Small intestine (tissue), 7 donors: ENCODE results near the gene PDE6C. TPM values are rescaled to one million over a fixed set of nuclear protein-coding genes. Genes with fewer than 3 reads are reported as not detected.

ENCODE experiments used
- DNase-seq, 2 donors: peaks; one replicate each; pipeline versions ENCODE4 v3.0.0 to v3.0.0-alpha.2; 2013
- FAIRE-seq: peaks from 2 replicates; lab custom pipeline; 2012; peaks lifted over from hg19 to GRCh38; lab: Jason Lieb, UNC
- H3K27ac ChIP-seq, 3 donors: one replicate each; pipeline ENCODE4 v1.5.1; 2013; ENCODE audit warnings: low read length in 2 of 3, mild to moderate bottlenecking in 2 of 3, control low read depth in 1 of 3, inconsistent platforms in 1 of 3, low read depth in 1 of 3, moderate library complexity in 1 of 3
- H3K27me3 ChIP-seq, 3 donors: one replicate each; pipeline ENCODE4 v1.6.1; 2013; ENCODE audit warnings: low read length in 3 of 3, inconsistent platforms in 1 of 3; ENCODE audit not compliant: control insufficient read depth in 3 of 3, insufficient read depth in 3 of 3
- H3K36me3 ChIP-seq, 3 donors: one replicate each; pipeline ENCODE4 v1.6.1; 2013; ENCODE audit warnings: low read length in 3 of 3, inconsistent platforms in 1 of 3, low read depth in 1 of 3, mild to moderate bottlenecking in 1 of 3, moderate library complexity in 1 of 3; ENCODE audit not compliant: control insufficient read depth in 3 of 3, insufficient read depth in 2 of 3
- H3K4me1 ChIP-seq, 3 donors: one replicate each; pipeline ENCODE4 v1.6.1; 2013; ENCODE audit warnings: low read length in 2 of 3, inconsistent platforms in 1 of 3, low read depth in 1 of 3, mild to moderate bottlenecking in 1 of 3, moderate library complexity in 1 of 3; ENCODE audit not compliant: control insufficient read depth in 3 of 3, insufficient read depth in 2 of 3
- H3K4me3 ChIP-seq, 3 donors: one replicate each; pipeline ENCODE4 v1.5.1; 2013; ENCODE audit warnings: low read length in 3 of 3, control low read depth in 1 of 3, inconsistent platforms in 1 of 3, low read depth in 1 of 3, mild to moderate bottlenecking in 1 of 3, moderate library complexity in 1 of 3
- H3K9me3 ChIP-seq, 2 donors: one replicate each; pipeline ENCODE4 v1.6.1; 2013; ENCODE audit warnings: low read depth in 1 of 2, low read length in 1 of 2; ENCODE audit not compliant: control insufficient read depth in 2 of 2, insufficient read depth in 1 of 2
- WGBS, 3 donors: extraction: QIAGEN DNeasy Blood & Tissue Kit; methylation state at CpG; one replicate each; pipeline ENCODE4 v1.1.7; 2013; 5-methylcytosine and 5-hydroxymethylcytosine counted together
- polyA plus RNA-seq, 4 donors: library from polyadenylated mRNA; stranded (reverse) in 3 of 4; unstranded in 1 of 4; fragments of 200-250 nt in 3 of 4; fragments of 120-200 nt in 1 of 4; gene quantifications; one replicate each; pipeline versions ENCODE4 v1.2.1 to v1.2.3, GENCODE V29; 2013
- donor health status: healthy with polysubstance abuse.
- donor health status: control.
- donor health status: control.
- donor health status: Bipolar disorder and iron deficiency.
- donor health status: healthy.

PDE6C gene
- polyA plus RNA-seq, 4 donors = 0.28 TPM; not detected in 3

- WGBS, 3 donors = 88 to 98% (median 90%) methylated on average over 4 of the region's 4 CpGs
- Histone ChIP-seq H3K4me1 (peaks cover 0 to 7% (median 2%) of the 10 kb centered on the region in 3 donors), H3K9me3 (no peaks in the 10 kb centered on the region), H3K36me3 (peaks cover 0 to 2% (median 0%) of the 10 kb centered on the region in 3 donors), H3K4me3 (no peak overlapping the region), H3K27me3 (peaks cover 3 to 15% (median 5%) of the 10 kb centered on the region in 3 donors), H3K27ac (no peak overlapping the region)
- no peak for DNase-seq
- no peak for FAIRE-seq
Observed at GRCh38 chr10:93596539-93596938, 15.8 kb upstream of the PDE6C start.

- Histone ChIP-seq H3K36me3 (peaks cover 0 to 2% (median 0%) of the 10 kb centered on the region in 3 donors), H3K9me3 (no peaks in the 10 kb centered on the region), H3K4me3 (no peak overlapping the region), H3K4me1 (peaks cover 0 to 2% (median under 1%) of the 10 kb centered on the region in 3 donors), H3K27me3 (peaks cover 3 to 20% (median 5%) of the 10 kb centered on the region in 3 donors), H3K27ac (no peak overlapping the region)
- WGBS, 3 donors = 87 to 100% (median 88%) methylated on average over 1 of the region's 1 CpG
- no peak for FAIRE-seq
- DNase-seq = no peak
Observed at GRCh38 chr10:93597075-93597599, 15.2 kb upstream of the PDE6C start.

- no peaks in the 10 kb centered on the region for H3K4me1 ChIP-seq
- WGBS, 3 donors = 84 to 90% (median 86%) methylated on average over 5 of the region's 5 CpGs
- no peaks in the 10 kb centered on the region for H3K9me3 ChIP-seq
- DNase-seq = no peak
- no peak overlapping the region for H3K27ac ChIP-seq
- FAIRE-seq = no peak
- no peak overlapping the region for H3K4me3 ChIP-seq
- H3K36me3 ChIP-seq = peaks cover 0 to 2% (median 0%) of the 10 kb centered on the region in 3 donors
- H3K27me3 ChIP-seq = peaks cover 3 to 29% (median 7%) of the 10 kb centered on the region in 3 donors
Observed at GRCh38 chr10:93598157-93598556, 14.2 kb upstream of the PDE6C start.

- H3K27me3 ChIP-seq = peaks cover 3 to 36% (median 7%) of the 10 kb centered on the region in 3 donors
- no peak overlapping the region for H3K4me3 ChIP-seq
- peaks cover 0 to 2% (median 0%) of the 10 kb centered on the region in 3 donors for H3K36me3 ChIP-seq
- H3K9me3 ChIP-seq = no peaks in the 10 kb centered on the region
- H3K27ac ChIP-seq = no peak overlapping the region
- no peaks in the 10 kb centered on the region for H3K4me1 ChIP-seq
- no peak for DNase-seq
- WGBS, 3 donors = 38 to 59% (median 38%) methylated on average over 1 of the region's 1 CpG
- no peak for FAIRE-seq
Observed at GRCh38 chr10:93599335-93599734, 13.0 kb upstream of the PDE6C start.

- WGBS, 3 donors = 86 to 91% (median 88%) methylated on average over 4 of the region's 4 CpGs
- FAIRE-seq = no peak
- no peak for DNase-seq
- Histone ChIP-seq H3K4me1 (no peaks in the 10 kb centered on the region), H3K4me3 (no peak overlapping the region), H3K27me3 (peaks cover 3 to 36% (median 7%) of the 10 kb centered on the region in 3 donors), H3K9me3 (no peaks in the 10 kb centered on the region), H3K36me3 (peaks cover 0 to 2% (median 0%) of the 10 kb centered on the region in 3 donors), H3K27ac (no peak overlapping the region)
Observed at GRCh38 chr10:93599778-93600177, 12.6 kb upstream of the PDE6C start.

- peaks cover 0 to under 1% (median 0%) of the 10 kb centered on the region in 3 donors for H3K36me3 ChIP-seq
- H3K9me3 ChIP-seq = no peaks in the 10 kb centered on the region
- no peak for FAIRE-seq
- H3K27ac ChIP-seq = no peak overlapping the region
- no peaks in the 10 kb centered on the region for H3K4me1 ChIP-seq
- H3K4me3 ChIP-seq = peak overlapping the region; percentile 3 to 35 (median 24)
- WGBS, 3 donors = 10 to 14% (median 12%) methylated on average over 47 to 60 of the region's 60 CpGs
- DNase-seq = peak; percentile 10 to 74
- peaks cover 3 to 38% (median 7%) of the 10 kb centered on the region in 3 donors for H3K27me3 ChIP-seq
Observed at GRCh38 chr10:93600446-93601145, 11.7 kb upstream of the PDE6C start.

- peaks cover 3 to 38% (median 7%) of the 10 kb centered on the region in 3 donors for H3K27me3 ChIP-seq
Observed at GRCh38 chr10:93601146-93601773, 11.1 kb upstream of the PDE6C start, which contains the start of gene RBP4. TSS of gene RBP4 (minus strand) at chr10:93601235. CDS start at chr10:93601028, 207 bp downstream.

GRCh38 chr10:93601774-93602162 is 10.6 kb upstream of the PDE6C start:
- FAIRE-seq (no peak), DNase-seq (no peak)
- Histone ChIP-seq H3K9me3 (no peaks in the 10 kb centered on the region), H3K27ac (no peak overlapping the region), H3K27me3 (peaks cover 3 to 38% (median 7%) of the 10 kb centered on the region in 3 donors), H3K36me3 (no peaks in the 10 kb centered on the region), H3K4me1 (no peaks in the 10 kb centered on the region), H3K4me3 (peak overlapping the region in 1 of 3 donors; percentile 31)
- 6 to 8% (median 7%) methylated on average over 7 of the region's 7 CpGs for WGBS, 3 donors

More at GRCh38 chr10:93601146-93601773, 11.1 kb upstream of the PDE6C start, which contains the start of gene RBP4:
- FAIRE-seq (no peak), DNase-seq (peak in 1 of 2 donors; percentile 79)
- no peaks in the 10 kb centered on the region for H3K36me3 ChIP-seq
- no peaks in the 10 kb centered on the region for H3K9me3 ChIP-seq
- H3K4me1 ChIP-seq = no peaks in the 10 kb centered on the region
- no peak within 1 kb of the TSS for H3K27ac ChIP-seq
- H3K4me3 ChIP-seq = peak within 1 kb of the TSS; percentile 24 to 35 (median 31)
- 1 to 3% (median 2%) methylated on average over 38 to 63 of the region's 63 CpGs for WGBS, 3 donors
